Stomach (tissue), 19 donors: Measurements from ENCODE around the gene MYLK2. TPM values are rescaled to one million over a fixed set of nuclear protein-coding genes. Genes with fewer than 3 reads are reported as not detected.

ENCODE experiments used
- DNase-seq, 2 donors: peaks; one replicate each; pipeline versions ENCODE4 v3.0.0 to v3.0.0-alpha.2; 2013 to 2019
- H3K27ac ChIP-seq, 5 donors: fragments of 200-600 bp in 4 of 5; sonication (generic) in 4 of 5; one replicate each; pipeline ENCODE4 v1.5.1; 2013 to 2019; ENCODE audit warnings: mild to moderate bottlenecking in 1 of 5, moderate library complexity in 1 of 5
- H3K27me3 ChIP-seq, 3 donors: fragments of 200-600 bp; sonication (generic); one replicate each; pipeline ENCODE4 v1.5.1; 2017 to 2019; ENCODE audit warnings: mixed run types in 1 of 3
- H3K36me3 ChIP-seq, 4 donors: fragments of 200-600 bp; sonication (generic); 1 replicate in 3 of 4; 2 replicates in 1 of 4; pipeline ENCODE4 v1.5.1; 2016 to 2019
- H3K4me1 ChIP-seq, 4 donors: fragments of 200-600 bp; sonication (generic); one replicate each; pipeline ENCODE4 v1.5.1; 2016 to 2019
- H3K4me3 ChIP-seq, 4 donors: fragments of 200-600 bp; sonication (generic) in 3 of 4; one replicate each; pipeline ENCODE4 v1.5.1; 2016 to 2019; ENCODE audit warnings: mild to moderate bottlenecking in 1 of 4
- H3K9me3 ChIP-seq, 4 donors: fragments of 200-600 bp; sonication (generic); one replicate each; pipeline ENCODE4 v1.5.1; 2016 to 2019
- EP300 ChIP-seq: sonication (generic); formaldehyde crosslinking; IDR thresholded peaks from one replicate; pipeline ENCODE4 v1.6.1; 2017; ENCODE audit warnings: antibody characterized with exemption
- POLR2A ChIP-seq, 4 donors: fragments of 450-650 bp; IDR thresholded peaks; one replicate each; pipeline ENCODE4 v1.6.1; 2016; ENCODE audit warnings: antibody characterized with exemption in 4 of 4, control low read depth in 2 of 4, mild to moderate bottlenecking in 1 of 4, moderate library complexity in 1 of 4
- POLR2AphosphoS5 ChIP-seq, 3 donors: sonication (generic); formaldehyde crosslinking; IDR thresholded peaks; one replicate each; pipeline ENCODE4 v1.6.1; 2016; ENCODE audit warnings: antibody characterized with exemption in 3 of 3
- WGBS, 5 donors: extraction: QIAGEN DNeasy Blood & Tissue Kit in 3 of 5; methylation state at CpG; one replicate each; pipeline versions ENCODE4 v1.1.5 to v1.1.7; 2013 to 2018; 5-methylcytosine and 5-hydroxymethylcytosine counted together
- intact Hi-C: fragments of 100-400 bp; cut with DNase I; formaldehyde crosslinking; loops from one replicate; pipeline ENCODE4 v1.15.1; 2023; ENCODE audit warnings: low total_unique reads
- long read RNA-seq, 10 donors: transcript quantifications; one replicate each; lab custom pipeline, GENCODE V29; 2026
- polyA plus RNA-seq, 3 donors: library from polyadenylated mRNA; stranded (reverse); fragments of 200-250 nt; gene quantifications; one replicate each; pipeline ENCODE4 v1.2.3, GENCODE V29; 2013
- total RNA-seq, 5 donors: library from RNA; depleted of rRNA; stranded (reverse); fragments of >200 nt; gene quantifications; one replicate each; pipeline versions ENCODE4 v1.1.0 to v1.2.3, GENCODE V29; 2014 to 2016
- TF ChIP-seq, protein P1 (sequence below), 7 experiments: fragments of 450-650 bp in 4 of 7; fragments of 200-600 bp in 3 of 7; sonication (generic) in 3 of 7; IDR thresholded peaks; one replicate each; pipeline ENCODE4 v1.5.1; 2016 to 2019; ENCODE audit warnings: antibody characterized with exemption in 7 of 7, control low read depth in 2 of 7, mild to moderate bottlenecking in 1 of 7
- donor health status: healthy with polysubstance abuse.
- donor health status: Bipolar disorder and iron deficiency.
- donor health status: healthy.

Gene MYLK2
- under 1 TPM in 2 of 5 donors, not detected in 3; 0.37 to 0.45 TPM for total RNA-seq
- polyA plus RNA-seq: under 1 TPM; 0.19 to 0.43 (median 0.31) TPM
- long read RNA-seq, donor 1: 0 reads
- long read RNA-seq, donor 2: 0 reads
- long read RNA-seq, donor 3: 0 reads
- long read RNA-seq, donor 4: 0 reads
- long read RNA-seq, donor 5: 0 reads
- long read RNA-seq, donor 6: 0 reads
- long read RNA-seq, donor 7: 0 reads
- long read RNA-seq, donor 8: 0 reads
- long read RNA-seq, donor 9: 0 reads
- long read RNA-seq, donor 10: 0 reads

GRCh38 chr20:31819083-31819784 is at the start of gene MYLK2:
MYLK2 (plus strand) TSS chr20:31819356; CDS start chr20:31819581, 225 bp downstream.
- no peak for TF ChIP-seq EP300
- TF ChIP-seq, protein P1, sequence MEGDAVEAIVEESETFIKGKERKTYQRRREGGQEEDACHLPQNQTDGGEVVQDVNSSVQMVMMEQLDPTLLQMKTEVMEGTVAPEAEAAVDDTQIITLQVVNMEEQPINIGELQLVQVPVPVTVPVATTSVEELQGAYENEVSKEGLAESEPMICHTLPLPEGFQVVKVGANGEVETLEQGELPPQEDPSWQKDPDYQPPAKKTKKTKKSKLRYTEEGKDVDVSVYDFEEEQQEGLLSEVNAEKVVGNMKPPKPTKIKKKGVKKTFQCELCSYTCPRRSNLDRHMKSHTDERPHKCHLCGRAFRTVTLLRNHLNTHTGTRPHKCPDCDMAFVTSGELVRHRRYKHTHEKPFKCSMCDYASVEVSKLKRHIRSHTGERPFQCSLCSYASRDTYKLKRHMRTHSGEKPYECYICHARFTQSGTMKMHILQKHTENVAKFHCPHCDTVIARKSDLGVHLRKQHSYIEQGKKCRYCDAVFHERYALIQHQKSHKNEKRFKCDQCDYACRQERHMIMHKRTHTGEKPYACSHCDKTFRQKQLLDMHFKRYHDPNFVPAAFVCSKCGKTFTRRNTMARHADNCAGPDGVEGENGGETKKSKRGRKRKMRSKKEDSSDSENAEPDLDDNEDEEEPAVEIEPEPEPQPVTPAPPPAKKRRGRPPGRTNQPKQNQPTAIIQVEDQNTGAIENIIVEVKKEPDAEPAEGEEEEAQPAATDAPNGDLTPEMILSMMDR (IDR thresholded peaks at IDR 0.05): no peak
- no peak for TF ChIP-seq POLR2A (IDR thresholded peaks at IDR 0.05)
- TF ChIP-seq POLR2AphosphoS5 (IDR thresholded peaks at IDR 0.05): no peak
- no peaks in the 10 kb centered on the region for H3K36me3 ChIP-seq
- H3K9me3 ChIP-seq: no peaks in the 10 kb centered on the region
- H3K27ac ChIP-seq: no peak within 1 kb of the TSS
- WGBS, 5 donors: 54 to 78% (median 68%) methylated on average over 12 to 16 of the region's 16 CpGs
- peaks cover 0 to 4% (median 3%) of the 10 kb centered on the region in 3 donors for H3K27me3 ChIP-seq
- no peak within 1 kb of the TSS for H3K4me3 ChIP-seq
- intact Hi-C loops: no loop called here
- H3K4me1 ChIP-seq: peaks cover 0 to 11% (median 10%) of the 10 kb centered on the region in 4 donors
- no peak for DNase-seq

- DNase-seq: no peak
- intact Hi-C loops: no loop called here
- Histone ChIP-seq H3K27ac (no peak overlapping the region), H3K4me3 (no peak overlapping the region), H3K9me3 (no peaks in the 10 kb centered on the region), H3K4me1 (no peaks in the 10 kb centered on the region), H3K36me3 (peaks cover 0 to 6% (median 0%) of the 10 kb centered on the region in 4 donors), H3K27me3 (no peaks in the 10 kb centered on the region)
- 85 to 98% (median 95%) methylated on average over 5 of the region's 5 CpGs for WGBS, 5 donors
- TF ChIP-seq, protein P1 (IDR thresholded peaks at IDR 0.05): no peak
Measured at GRCh38 chr20:31769681-31770080, 49.5 kb upstream of the MYLK2 start.

DNA sequence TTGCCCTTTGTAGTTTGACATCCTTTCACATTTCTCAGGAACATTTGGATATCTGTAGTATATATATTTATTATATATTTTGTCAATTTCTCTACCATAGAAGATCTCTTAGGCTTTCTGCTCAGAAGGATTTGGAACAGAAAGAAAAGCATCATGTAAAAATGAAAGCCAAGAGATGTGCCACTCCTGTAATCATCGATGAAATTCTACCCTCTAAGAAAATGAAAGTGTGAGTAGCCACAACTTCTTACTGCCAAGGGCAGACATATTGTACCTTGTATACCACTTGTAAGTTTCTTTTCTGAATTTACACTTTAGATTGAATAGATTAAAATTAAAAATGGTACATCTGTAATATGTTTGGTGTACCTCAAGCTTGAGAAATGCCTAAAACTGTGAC is 48.9 kb upstream of the MYLK2 start:
- no peaks in the 10 kb centered on the region for H3K4me1 ChIP-seq
- H3K9me3 ChIP-seq: no peaks in the 10 kb centered on the region
- TF ChIP-seq POLR2AphosphoS5 (IDR thresholded peaks at IDR 0.05): no peak
- TF ChIP-seq, protein P1 (IDR thresholded peaks at IDR 0.05): no peak
- TF ChIP-seq EP300: no peak
- no peak for TF ChIP-seq POLR2A (IDR thresholded peaks at IDR 0.05)
- H3K27me3 ChIP-seq: no peaks in the 10 kb centered on the region
- H3K27ac ChIP-seq: no peak overlapping the region
- H3K36me3 ChIP-seq: no peaks in the 10 kb centered on the region
- intact Hi-C loops: no loop called here
- 70 to 92% (median 88%) methylated on average over 1 of the region's 1 CpG for WGBS, 5 donors
- no peak overlapping the region for H3K4me3 ChIP-seq
- DNase-seq: no peak

DNA sequence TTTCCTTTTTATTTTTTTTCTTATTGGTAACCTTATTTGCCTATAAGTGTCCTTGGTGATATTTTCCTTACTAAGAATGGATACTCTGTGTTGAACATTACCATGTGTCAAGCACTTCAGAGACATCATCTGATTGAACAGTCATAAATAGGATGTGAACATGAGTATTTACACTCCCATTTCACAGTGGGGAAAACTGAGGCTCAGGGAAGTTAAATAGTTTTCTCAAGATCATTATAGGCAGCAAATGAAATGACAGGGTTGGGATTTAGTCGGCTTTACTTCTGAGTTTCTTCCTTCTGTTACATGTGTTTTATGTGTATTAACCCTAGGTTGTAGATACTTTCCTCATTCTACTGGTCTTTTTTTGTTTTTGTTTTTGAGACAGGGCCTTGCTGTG is 44.7 kb upstream of the MYLK2 start:
- Histone ChIP-seq H3K36me3 (peaks cover 0 to 18% (median 0%) of the 10 kb centered on the region in 4 donors), H3K9me3 (no peaks in the 10 kb centered on the region), H3K27ac (no peak overlapping the region), H3K4me1 (no peaks in the 10 kb centered on the region), H3K4me3 (no peak overlapping the region), H3K27me3 (no peaks in the 10 kb centered on the region)
- 93 to 100% (median 100%) methylated on average over 1 of the region's 1 CpG for WGBS, 5 donors
- intact Hi-C loops: no loop called here
- no peak for TF ChIP-seq EP300
- TF ChIP-seq POLR2A (IDR thresholded peaks at IDR 0.05): no peak
- no peak for TF ChIP-seq POLR2AphosphoS5 (IDR thresholded peaks at IDR 0.05)
- TF ChIP-seq, protein P1 (IDR thresholded peaks at IDR 0.05): no peak
- no peak for DNase-seq
